Astrocyte (in vitro differentiated cells and primary cell): Measurements from ENCODE around the gene DCUN1D2. TPM values are rescaled to one million over a fixed set of nuclear protein-coding genes. Genes with fewer than 3 reads are reported as not detected.

ENCODE experiments used
- DNase-seq: peaks from one replicate; pipeline ENCODE4 v3.0.0-alpha.2; 2010; ENCODE audit warnings: low read depth
- FAIRE-seq: peaks from 2 replicates; lab custom pipeline; 2011; peaks lifted over from hg19 to GRCh38; lab: Jason Lieb, UNC
- H2AFZ ChIP-seq: 2 replicates; pipeline ENCODE4 v1.6.0; 2012; ENCODE audit warnings: low read depth, low read length, inconsistent platforms
- H3K27ac ChIP-seq: 2 replicates; pipeline ENCODE4 v1.5.1; 2011; ENCODE audit warnings: low read depth, low read length, inconsistent platforms
- H3K27me3 ChIP-seq: 2 replicates; pipeline ENCODE4 v1.6.0; 2011; ENCODE audit warnings: low read length, inconsistent platforms; ENCODE audit not compliant: insufficient read depth
- H3K36me3 ChIP-seq: 2 replicates; pipeline ENCODE4 v1.5.1; 2011; ENCODE audit warnings: low read length, inconsistent platforms; ENCODE audit not compliant: insufficient read depth
- H3K4me1 ChIP-seq: 2 replicates; pipeline ENCODE4 v1.5.1; 2011; ENCODE audit warnings: low read length, inconsistent platforms; ENCODE audit not compliant: insufficient read depth
- H3K4me2 ChIP-seq: 2 replicates; pipeline ENCODE4 v1.6.0; 2012; ENCODE audit warnings: low read length, inconsistent platforms
- H3K4me3 ChIP-seq: 2 replicates; pipeline ENCODE4 v1.5.1; 2011; ENCODE audit warnings: low read depth, mild to moderate bottlenecking, low read length, inconsistent platforms; ENCODE audit not compliant: insufficient read depth
- H3K79me2 ChIP-seq: 2 replicates; pipeline ENCODE4 v1.6.0; 2012; ENCODE audit warnings: mild to moderate bottlenecking, low read length, inconsistent platforms; ENCODE audit not compliant: insufficient read depth
- H3K9ac ChIP-seq: 2 replicates; pipeline ENCODE4 v1.6.0; 2012; ENCODE audit warnings: mild to moderate bottlenecking, low read length, inconsistent platforms
- H3K9me3 ChIP-seq: 2 replicates; pipeline ENCODE4 v1.5.1; 2012; ENCODE audit warnings: low read depth, mild to moderate bottlenecking, low read length, inconsistent platforms; ENCODE audit not compliant: insufficient read depth
- H4K20me1 ChIP-seq: 2 replicates; pipeline ENCODE4 v1.6.0; 2012; ENCODE audit warnings: low read length, inconsistent platforms; ENCODE audit not compliant: insufficient read depth
- H3K27ac Mint-ChIP-seq: one replicate; pipeline ENCODE4 v1.8.0; 2021; ENCODE audit warnings: mild to moderate bottlenecking, mixed read lengths; ENCODE audit not compliant: unreplicated experiment
- H3K27me3 Mint-ChIP-seq: one replicate; pipeline ENCODE4 v1.8.0; 2021; ENCODE audit warnings: low read depth, mixed read lengths; ENCODE audit not compliant: unreplicated experiment
- H3K36me3 Mint-ChIP-seq: one replicate; pipeline ENCODE4 v1.8.0; 2021; ENCODE audit warnings: low read depth, mixed read lengths; ENCODE audit not compliant: unreplicated experiment
- H3K4me1 Mint-ChIP-seq: one replicate; pipeline ENCODE4 v1.8.0; 2021; ENCODE audit warnings: low read depth, mixed read lengths; ENCODE audit not compliant: unreplicated experiment
- H3K4me3 Mint-ChIP-seq: one replicate; pipeline ENCODE4 v1.8.0; 2021; ENCODE audit warnings: mild to moderate bottlenecking, moderate library complexity, mixed read lengths; ENCODE audit not compliant: unreplicated experiment
- H3K9me3 Mint-ChIP-seq: one replicate; pipeline ENCODE4 v1.8.0; 2021; ENCODE audit warnings: mild to moderate bottlenecking, mixed read lengths; ENCODE audit not compliant: unreplicated experiment
- EZH2 ChIP-seq: IDR thresholded peaks from 2 replicates; pipeline ENCODE4 v1.6.1; 2012; ENCODE audit warnings: mild to moderate bottlenecking, low read length, inconsistent platforms; ENCODE audit not compliant: insufficient read depth
- total RNA-seq: library from RNA; stranded (reverse); gene quantifications from 2 replicates; pipeline ENCODE4 v1.2.1, GENCODE V29; 2021
- TF ChIP-seq, protein P1 (sequence below): IDR thresholded peaks from 2 replicates; pipeline ENCODE4 v1.5.1; 2011; ENCODE audit warnings: low read depth, mild to moderate bottlenecking, inconsistent platforms, low read length, moderate library complexity; ENCODE audit not compliant: insufficient read depth

The DCUN1D2 gene
- total RNA-seq, 1 donor from 2014 or later, result 16.3 TPM

DNA sequence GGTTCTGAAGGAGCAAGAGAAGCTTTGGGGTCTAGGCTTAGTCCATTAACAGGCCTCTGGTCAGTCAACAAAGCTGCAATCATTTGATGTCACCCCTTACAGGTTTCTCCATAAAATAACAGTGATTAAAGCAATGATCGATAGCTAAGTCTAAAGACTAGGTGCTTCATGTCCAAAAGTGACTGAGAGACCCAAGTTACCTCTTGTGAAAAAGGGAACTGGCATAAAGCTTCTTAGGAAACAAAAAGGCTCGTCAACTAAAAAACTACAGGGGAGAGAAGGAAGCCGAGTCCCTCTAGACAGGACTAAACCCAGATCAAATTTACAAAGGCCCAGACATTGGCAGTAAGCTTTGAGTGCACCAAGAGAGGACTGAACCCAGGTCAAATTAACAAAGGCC, 2.2 kb downstream of the DCUN1D2 start:
- DNase-seq, result no peak
- Histone ChIP-seq H3K4me3 (no peak overlapping the region), H3K9ac (no peak overlapping the region), H3K4me1 (peaks cover 29% of the 10 kb centered on the region), H3K4me2 (peak overlapping the region; percentile 94), H2AFZ (no peak overlapping the region), H3K36me3 (no peaks in the 10 kb centered on the region), H3K79me2 (peaks cover 85% of the 10 kb centered on the region), H4K20me1 (peaks cover 67% of the 10 kb centered on the region), H3K9me3 (no peaks in the 10 kb centered on the region), H3K27me3 (no peaks in the 10 kb centered on the region), H3K27ac (no peak overlapping the region)
- FAIRE-seq, result no peak
- Mint-ChIP-seq H3K4me3 (peak overlapping the region; percentile 90), H3K27me3 (no peaks in the 10 kb centered on the region), H3K4me1 (peaks cover 16% of the 10 kb centered on the region), H3K27ac (no peak overlapping the region), H3K9me3 (no peaks in the 10 kb centered on the region), H3K36me3 (peaks cover 2% of the 10 kb centered on the region)
- TF ChIP-seq EZH2, result no peak

DNA sequence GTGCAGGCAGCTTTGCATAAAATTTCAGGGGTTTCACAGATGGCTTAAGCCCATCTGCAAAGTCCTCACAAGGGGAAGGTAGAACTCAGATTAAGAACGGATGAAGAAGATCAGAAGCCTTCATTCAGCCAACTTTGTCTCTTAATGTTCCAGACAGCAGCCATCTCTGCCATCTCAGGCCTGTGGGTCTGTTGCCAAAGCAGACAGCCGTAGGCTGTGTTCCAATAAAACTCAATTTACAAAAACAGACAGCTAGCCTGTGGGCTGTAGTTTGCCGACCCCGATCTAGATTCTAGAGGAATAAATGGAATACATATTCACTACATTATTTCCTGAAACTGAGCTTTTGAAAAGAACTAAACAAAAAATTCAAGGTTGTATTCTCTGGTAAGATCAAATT, 3.8 kb downstream of the DCUN1D2 start:
- Histone ChIP-seq H3K27me3 (no peaks in the 10 kb centered on the region), H2AFZ (no peak overlapping the region), H3K4me1 (peaks cover 17% of the 10 kb centered on the region), H3K4me2 (no peak overlapping the region), H4K20me1 (peaks cover 70% of the 10 kb centered on the region), H3K9me3 (no peaks in the 10 kb centered on the region), H3K9ac (no peak overlapping the region), H3K4me3 (no peak overlapping the region), H3K36me3 (no peaks in the 10 kb centered on the region), H3K79me2 (peaks cover 88% of the 10 kb centered on the region), H3K27ac (no peak overlapping the region)
- Mint-ChIP-seq H3K4me3 (no peak overlapping the region), H3K27ac (no peak overlapping the region), H3K9me3 (no peaks in the 10 kb centered on the region), H3K36me3 (peaks cover 2% of the 10 kb centered on the region), H3K27me3 (no peaks in the 10 kb centered on the region), H3K4me1 (peaks cover 12% of the 10 kb centered on the region)
- FAIRE-seq (no peak), DNase-seq (no peak)
- TF ChIP-seq, protein P1, sequence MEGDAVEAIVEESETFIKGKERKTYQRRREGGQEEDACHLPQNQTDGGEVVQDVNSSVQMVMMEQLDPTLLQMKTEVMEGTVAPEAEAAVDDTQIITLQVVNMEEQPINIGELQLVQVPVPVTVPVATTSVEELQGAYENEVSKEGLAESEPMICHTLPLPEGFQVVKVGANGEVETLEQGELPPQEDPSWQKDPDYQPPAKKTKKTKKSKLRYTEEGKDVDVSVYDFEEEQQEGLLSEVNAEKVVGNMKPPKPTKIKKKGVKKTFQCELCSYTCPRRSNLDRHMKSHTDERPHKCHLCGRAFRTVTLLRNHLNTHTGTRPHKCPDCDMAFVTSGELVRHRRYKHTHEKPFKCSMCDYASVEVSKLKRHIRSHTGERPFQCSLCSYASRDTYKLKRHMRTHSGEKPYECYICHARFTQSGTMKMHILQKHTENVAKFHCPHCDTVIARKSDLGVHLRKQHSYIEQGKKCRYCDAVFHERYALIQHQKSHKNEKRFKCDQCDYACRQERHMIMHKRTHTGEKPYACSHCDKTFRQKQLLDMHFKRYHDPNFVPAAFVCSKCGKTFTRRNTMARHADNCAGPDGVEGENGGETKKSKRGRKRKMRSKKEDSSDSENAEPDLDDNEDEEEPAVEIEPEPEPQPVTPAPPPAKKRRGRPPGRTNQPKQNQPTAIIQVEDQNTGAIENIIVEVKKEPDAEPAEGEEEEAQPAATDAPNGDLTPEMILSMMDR, result no peak
- no peak for TF ChIP-seq EZH2

DNA sequence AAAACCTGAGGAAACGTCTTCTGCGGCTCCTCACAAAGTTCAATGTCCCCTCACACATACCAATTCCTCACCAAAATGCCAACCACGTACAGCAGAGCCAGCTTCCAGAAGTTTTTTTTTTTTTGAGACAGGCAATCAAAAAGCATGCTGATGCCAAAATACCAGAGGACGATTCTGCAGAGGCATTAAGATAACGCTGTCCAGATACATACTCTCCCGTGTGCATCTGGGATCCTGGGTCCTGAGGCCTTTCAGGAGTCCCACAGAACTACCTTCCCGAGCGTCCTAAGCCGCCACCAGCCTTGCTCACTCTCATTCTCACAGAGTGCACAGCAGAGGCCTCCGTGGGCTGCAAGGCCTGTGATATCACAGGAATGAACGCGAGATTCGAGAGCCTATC, 5.0 kb downstream of the DCUN1D2 start:
- peaks cover 12% of the 10 kb centered on the region for H3K4me1 Mint-ChIP-seq
- H3K27ac Mint-ChIP-seq, result no peak overlapping the region
- Histone ChIP-seq H3K9ac (no peak overlapping the region), H3K27me3 (no peaks in the 10 kb centered on the region), H3K4me1 (peaks cover 17% of the 10 kb centered on the region), H3K36me3 (no peaks in the 10 kb centered on the region), H3K4me3 (no peak overlapping the region), H3K27ac (no peak overlapping the region), H4K20me1 (peaks cover 70% of the 10 kb centered on the region), H3K79me2 (peaks cover 83% of the 10 kb centered on the region), H3K4me2 (no peak overlapping the region), H3K9me3 (no peaks in the 10 kb centered on the region), H2AFZ (no peak overlapping the region)
- no peak for TF ChIP-seq EZH2
- no peaks in the 10 kb centered on the region for H3K27me3 Mint-ChIP-seq
- FAIRE-seq (no peak), DNase-seq (no peak)
- H3K36me3 Mint-ChIP-seq, result peaks cover 2% of the 10 kb centered on the region
- H3K4me3 Mint-ChIP-seq, result no peak overlapping the region
- H3K9me3 Mint-ChIP-seq, result no peaks in the 10 kb centered on the region
